ENCODE measurements around the gene MALT1. TPM values are rescaled to one million over a fixed set of nuclear protein-coding genes. Genes with fewer than 3 reads are reported as not detected.

MALT1 gene
- polyA plus RNA-seq, 2 of the 4 experiments (the other 2 are of a cell fraction): 30.7 to 34.0 TPM

DNA sequence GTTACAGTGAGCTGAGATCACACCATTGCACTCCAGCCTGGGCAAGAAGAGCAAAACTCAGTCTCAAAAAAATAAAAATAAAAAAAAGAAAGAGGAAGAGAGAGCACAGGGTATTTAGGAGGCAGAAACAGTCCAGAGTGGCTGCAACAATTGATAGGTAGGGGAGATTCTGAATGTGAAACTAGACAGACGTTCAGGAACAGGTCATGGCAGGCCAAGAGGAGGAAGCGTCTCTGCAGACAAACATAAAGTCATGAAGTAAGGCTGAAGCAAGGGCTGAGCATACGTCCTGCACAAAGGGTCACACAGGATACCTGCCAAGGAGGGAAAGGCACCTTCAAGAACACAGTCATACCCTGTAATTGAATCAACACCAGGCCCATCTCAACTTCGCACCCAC is 129.3 kb downstream of the MALT1 start (continued):
- no peak for TF ChIP-seq ESRRA (IDR thresholded peaks at IDR 0.05; ENCODE audit: borderline replicate concordance, low read length)
- TF ChIP-seq SMC3 (IDR thresholded peaks at IDR 0.05): no peak

DNA sequence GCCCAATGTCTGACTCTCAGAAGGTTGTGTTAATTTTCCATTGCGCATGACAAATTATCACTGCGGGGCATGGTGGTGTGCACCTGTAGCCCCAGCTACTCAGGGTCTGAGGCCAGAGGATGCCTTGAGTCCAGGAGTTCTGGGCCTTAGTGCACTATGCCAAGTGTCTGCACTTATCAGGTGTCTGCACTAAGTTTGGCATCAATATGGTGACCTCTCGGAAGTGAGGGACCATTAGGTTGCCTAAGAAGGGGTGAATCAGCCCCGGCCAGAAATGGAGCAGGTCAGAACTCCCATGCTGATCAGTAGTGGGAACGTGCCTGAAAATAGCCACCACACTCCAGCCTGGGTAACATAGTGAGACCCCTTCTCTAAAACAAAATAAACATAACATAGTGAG is 131.7 kb downstream of the MALT1 start:
- CTCF ChIA-PET: interaction anchor here (1.5 kb wide), 1 partner anchor 35 kb away, joined by 3 read pairs; no protein-coding TSS in a partner anchor
- Histone ChIP-seq H3K27ac (no peak overlapping the region), H3K4me2 (no peak overlapping the region), H3K4me1 (no peaks in the 10 kb centered on the region), H3K9me3 (no peaks in the 10 kb centered on the region), H3K4me3 (no peak overlapping the region)
- 89% methylated on average over 4 of the region's 5 CpGs for WGBS (ENCODE audit: missing lambda C conversion rate)
- TF ChIP-seq, protein P1, sequence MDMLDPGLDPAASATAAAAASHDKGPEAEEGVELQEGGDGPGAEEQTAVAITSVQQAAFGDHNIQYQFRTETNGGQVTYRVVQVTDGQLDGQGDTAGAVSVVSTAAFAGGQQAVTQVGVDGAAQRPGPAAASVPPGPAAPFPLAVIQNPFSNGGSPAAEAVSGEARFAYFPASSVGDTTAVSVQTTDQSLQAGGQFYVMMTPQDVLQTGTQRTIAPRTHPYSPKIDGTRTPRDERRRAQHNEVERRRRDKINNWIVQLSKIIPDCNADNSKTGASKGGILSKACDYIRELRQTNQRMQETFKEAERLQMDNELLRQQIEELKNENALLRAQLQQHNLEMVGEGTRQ (IDR thresholded peaks at IDR 0.05): no peak
- TF ChIP-seq ZC3H11A (IDR thresholded peaks at IDR 0.05) (no peak), TFCP2L1 (CRISPR knock-in tag; IDR thresholded peaks at IDR 0.05) (no peak), EP300 (IDR thresholded peaks at IDR 0.05) (no peak), TP53 (CRISPR knock-in tag; IDR thresholded peaks at IDR 0.05) (no peak), SREBF2 (IDR thresholded peaks at IDR 0.05) (no peak), ZNF302 (CRISPR knock-in tag; IDR thresholded peaks at IDR 0.05) (no peak), SMC3 (IDR thresholded peaks at IDR 0.05) (no peak), MAZ (IDR thresholded peaks at IDR 0.05; ENCODE audit: borderline replicate concordance, low read depth, low read length) (no peak)
- TF ChIP-seq, protein P2, sequence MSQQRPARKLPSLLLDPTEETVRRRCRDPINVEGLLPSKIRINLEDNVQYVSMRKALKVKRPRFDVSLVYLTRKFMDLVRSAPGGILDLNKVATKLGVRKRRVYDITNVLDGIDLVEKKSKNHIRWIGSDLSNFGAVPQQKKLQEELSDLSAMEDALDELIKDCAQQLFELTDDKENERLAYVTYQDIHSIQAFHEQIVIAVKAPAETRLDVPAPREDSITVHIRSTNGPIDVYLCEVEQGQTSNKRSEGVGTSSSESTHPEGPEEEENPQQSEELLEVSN (IDR thresholded peaks at IDR 0.05; ENCODE audit: borderline replicate concordance, low read depth): no peak
- TF ChIP-seq, protein P3, sequence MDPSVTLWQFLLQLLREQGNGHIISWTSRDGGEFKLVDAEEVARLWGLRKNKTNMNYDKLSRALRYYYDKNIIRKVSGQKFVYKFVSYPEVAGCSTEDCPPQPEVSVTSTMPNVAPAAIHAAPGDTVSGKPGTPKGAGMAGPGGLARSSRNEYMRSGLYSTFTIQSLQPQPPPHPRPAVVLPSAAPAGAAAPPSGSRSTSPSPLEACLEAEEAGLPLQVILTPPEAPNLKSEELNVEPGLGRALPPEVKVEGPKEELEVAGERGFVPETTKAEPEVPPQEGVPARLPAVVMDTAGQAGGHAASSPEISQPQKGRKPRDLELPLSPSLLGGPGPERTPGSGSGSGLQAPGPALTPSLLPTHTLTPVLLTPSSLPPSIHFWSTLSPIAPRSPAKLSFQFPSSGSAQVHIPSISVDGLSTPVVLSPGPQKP (IDR thresholded peaks at IDR 0.05; ENCODE audit: low read depth, low read length): no peak
- TF ChIP-seq, protein P4, sequence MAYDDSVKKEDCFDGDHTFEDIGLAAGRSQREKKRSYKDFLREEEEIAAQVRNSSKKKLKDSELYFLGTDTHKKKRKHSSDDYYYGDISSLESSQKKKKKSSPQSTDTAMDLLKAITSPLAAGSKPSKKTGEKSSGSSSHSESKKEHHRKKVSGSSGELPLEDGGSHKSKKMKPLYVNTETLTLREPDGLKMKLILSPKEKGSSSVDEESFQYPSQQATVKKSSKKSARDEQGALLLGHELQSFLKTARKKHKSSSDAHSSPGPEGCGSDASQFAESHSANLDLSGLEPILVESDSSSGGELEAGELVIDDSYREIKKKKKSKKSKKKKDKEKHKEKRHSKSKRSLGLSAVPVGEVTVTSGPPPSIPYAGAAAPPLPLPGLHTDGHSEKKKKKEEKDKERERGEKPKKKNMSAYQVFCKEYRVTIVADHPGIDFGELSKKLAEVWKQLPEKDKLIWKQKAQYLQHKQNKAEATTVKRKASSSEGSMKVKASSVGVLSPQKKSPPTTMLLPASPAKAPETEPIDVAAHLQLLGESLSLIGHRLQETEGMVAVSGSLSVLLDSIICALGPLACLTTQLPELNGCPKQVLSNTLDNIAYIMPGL (CRISPR knock-in tag; IDR thresholded peaks at IDR 0.05; ENCODE audit: borderline replicate concordance): no peak
- POLR2A ChIA-PET: no interaction called here
- no peak for FAIRE-seq
- no peak for ATAC-seq
- no peak for DNase-seq (ENCODE audit: low read depth in 1 of 2, low spot score in 1 of 2)

DNA sequence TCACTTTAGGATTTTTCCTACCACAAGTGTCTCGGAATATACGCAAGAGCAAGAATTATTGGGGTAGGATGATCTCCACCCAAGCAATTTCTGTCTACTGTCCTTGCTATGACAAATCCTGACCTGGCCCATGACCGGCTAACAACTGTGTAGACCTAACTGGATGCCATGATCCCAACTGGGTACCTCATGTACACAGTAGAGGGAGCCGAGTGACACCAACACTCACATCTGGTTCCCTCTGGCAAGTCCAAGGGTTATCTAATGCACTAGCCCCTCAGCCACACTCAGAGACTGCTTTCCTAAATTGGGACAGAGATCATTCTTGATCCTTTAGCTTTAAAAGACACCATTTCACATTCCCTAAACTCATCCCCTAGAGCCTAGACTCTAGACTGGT is 132.7 kb downstream of the MALT1 start:
- DNase-seq (ENCODE audit: low read depth in 1 of 2, low spot score in 1 of 2) (peak in 1 of 2 experiments; percentile 28), FAIRE-seq (no peak), ATAC-seq (peak in 1 of 2 experiments; percentile 42; a peak in 1 of 6 replicates)
- no peak overlapping the region for H3K4me3 ChIP-seq
- WGBS (ENCODE audit: missing lambda C conversion rate): 97% methylated on average over 4 of the region's 4 CpGs
- TF ChIP-seq KDM1A (IDR thresholded peaks at IDR 0.05; ENCODE audit: low read depth) (no peak), HOXB13 (CRISPR knock-in tag; IDR thresholded peaks at IDR 0.05; ENCODE audit: low read depth) (no peak), MYC (IDR thresholded peaks at IDR 0.05; ENCODE audit: borderline replicate concordance, low read length) (no peak), CBX2 (IDR thresholded peaks at IDR 0.05; ENCODE audit: borderline replicate concordance, low read depth) (no peak), CEBPB (IDR thresholded peaks at IDR 0.05) (no peak), HDAC2 (IDR thresholded peaks at IDR 0.05) (no peak), FOSL2 (IDR thresholded peaks at IDR 0.05) (no peak), FOSL2 (CRISPR knock-in tag; IDR thresholded peaks at IDR 0.05) (no peak), EP300 (IDR thresholded peaks at IDR 0.05) (no peak), RARB (CRISPR knock-in tag; IDR thresholded peaks at IDR 0.05) (no peak), ZFP36 (IDR thresholded peaks at IDR 0.05; ENCODE audit: borderline replicate concordance, partially characterized antibody) (no peak), SREBF2 (IDR thresholded peaks at IDR 0.05) (no peak), GATA3 (IDR thresholded peaks at IDR 0.05; ENCODE audit: borderline replicate concordance) (no peak), TP53 (CRISPR knock-in tag; IDR thresholded peaks at IDR 0.05) (no peak)
- TF ChIP-seq, protein P1 (IDR thresholded peaks at IDR 0.05): no peak
- TF ChIP-seq, protein P5, sequence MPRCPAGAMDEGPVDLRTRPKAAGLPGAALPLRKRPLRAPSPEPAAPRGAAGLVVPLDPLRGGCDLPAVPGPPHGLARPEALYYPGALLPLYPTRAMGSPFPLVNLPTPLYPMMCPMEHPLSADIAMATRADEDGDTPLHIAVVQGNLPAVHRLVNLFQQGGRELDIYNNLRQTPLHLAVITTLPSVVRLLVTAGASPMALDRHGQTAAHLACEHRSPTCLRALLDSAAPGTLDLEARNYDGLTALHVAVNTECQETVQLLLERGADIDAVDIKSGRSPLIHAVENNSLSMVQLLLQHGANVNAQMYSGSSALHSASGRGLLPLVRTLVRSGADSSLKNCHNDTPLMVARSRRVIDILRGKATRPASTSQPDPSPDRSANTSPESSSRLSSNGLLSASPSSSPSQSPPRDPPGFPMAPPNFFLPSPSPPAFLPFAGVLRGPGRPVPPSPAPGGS (IDR thresholded peaks at IDR 0.05): no peak
- TF ChIP-seq, protein P2 (IDR thresholded peaks at IDR 0.05; ENCODE audit: borderline replicate concordance, low read depth): no peak
- POLR2A ChIA-PET: no interaction called here
- 0 out of 6 replicates have a peak overlapping the region, but pooled peaks of 1 of the 2 experiments have one; percentile 4 for H3K27ac ChIP-seq
- H3K9me3 ChIP-seq: no peaks in the 10 kb centered on the region
- H3K4me2 ChIP-seq: no peak overlapping the region
- CTCF ChIA-PET: no interaction called here
- H3K4me1 ChIP-seq: no peaks in the 10 kb centered on the region

Data from A549 (cell line).